Loucy (cell line): Measurements from ENCODE around the gene BCL11A.

Source experiments
- EZH2phosphoT487 ChIP-seq: fragments of 200-600 bp; IDR thresholded peaks from 2 replicates; pipeline ENCODE4 v1.6.1; 2018; ENCODE audit warnings: antibody characterized with exemption, mild to moderate bottlenecking, moderate library complexity, borderline replicate concordance
- TF ChIP-seq, protein P1 (sequence below): fragments of 200-600 bp; sonication (generic); conservative IDR thresholded peaks from 2 replicates; pipeline ENCODE4 v1.5.1; 2014; ENCODE audit warnings: mild to moderate bottlenecking, antibody characterized with exemption, low read length

GRCh38 chr2:60507211-60507965 lies 46.1 kb downstream of the BCL11A start:
- TF ChIP-seq, protein P1, sequence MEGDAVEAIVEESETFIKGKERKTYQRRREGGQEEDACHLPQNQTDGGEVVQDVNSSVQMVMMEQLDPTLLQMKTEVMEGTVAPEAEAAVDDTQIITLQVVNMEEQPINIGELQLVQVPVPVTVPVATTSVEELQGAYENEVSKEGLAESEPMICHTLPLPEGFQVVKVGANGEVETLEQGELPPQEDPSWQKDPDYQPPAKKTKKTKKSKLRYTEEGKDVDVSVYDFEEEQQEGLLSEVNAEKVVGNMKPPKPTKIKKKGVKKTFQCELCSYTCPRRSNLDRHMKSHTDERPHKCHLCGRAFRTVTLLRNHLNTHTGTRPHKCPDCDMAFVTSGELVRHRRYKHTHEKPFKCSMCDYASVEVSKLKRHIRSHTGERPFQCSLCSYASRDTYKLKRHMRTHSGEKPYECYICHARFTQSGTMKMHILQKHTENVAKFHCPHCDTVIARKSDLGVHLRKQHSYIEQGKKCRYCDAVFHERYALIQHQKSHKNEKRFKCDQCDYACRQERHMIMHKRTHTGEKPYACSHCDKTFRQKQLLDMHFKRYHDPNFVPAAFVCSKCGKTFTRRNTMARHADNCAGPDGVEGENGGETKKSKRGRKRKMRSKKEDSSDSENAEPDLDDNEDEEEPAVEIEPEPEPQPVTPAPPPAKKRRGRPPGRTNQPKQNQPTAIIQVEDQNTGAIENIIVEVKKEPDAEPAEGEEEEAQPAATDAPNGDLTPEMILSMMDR = no peak
- TF ChIP-seq EZH2phosphoT487 = no peak
